Islet of Langerhans (tissue), 1 donor: ENCODE results near the gene ZNF442.
A peak's percentile ranks its signal among the peaks of the same experiment; 100 is the strongest.
"Not testable (repeated sequence)": the region's sequence is repeated elsewhere in the genome, so short reads cannot be mapped to it uniquely, and the experiment has no call there.

Experiments
- FAIRE-seq: peaks from one replicate; lab custom pipeline; 2011; peaks lifted over from hg19 to GRCh38; lab: Jason Lieb, UNC

The ZNF442 gene

GRCh38 chr19:12365236-12366162 lies at the start of gene ZNF442:
Gene ZNF442, minus strand, starts transcription at chr19:12365683. Its CDS starts 2,052 bp downstream, at chr19:12363631.
- peak; percentile 60 for FAIRE-seq

- FAIRE-seq, result no peak
These were observed 46.4 kb upstream of the ZNF442 start for GRCh38 chr19:12411893-12412292.

GRCh38 chr19:12400633-12401502 lies 35.4 kb upstream of the ZNF442 start, which contains the start of gene ZNF799:
Gene ZNF799, minus strand, starts transcription at chr19:12401271. Its CDS starts 201 bp downstream, at chr19:12401070.
- FAIRE-seq, result no peak

- not testable (repeated sequence) for FAIRE-seq
These were observed 34.6 kb upstream of the ZNF442 start for GRCh38 chr19:12399901-12400632.

- FAIRE-seq, result not testable (repeated sequence)
These were observed 25.7 kb upstream of the ZNF442 start for GRCh38 chr19:12391148-12391547.

- not testable (repeated sequence) for FAIRE-seq
These were observed 20.9 kb upstream of the ZNF442 start for GRCh38 chr19:12386365-12386764.

GRCh38 chr19:12380444-12380737 lies 14.9 kb upstream of the ZNF442 start:
- no peak for FAIRE-seq

- no peak for FAIRE-seq
These were observed 14.4 kb upstream of the ZNF442 start for GRCh38 chr19:12379732-12380443.

GRCh38 chr19:12374026-12374425 lies 8.5 kb upstream of the ZNF442 start:
- no peak for FAIRE-seq

GRCh38 chr19:12364391-12365235 lies 870 bp downstream of the ZNF442 start:
- no peak for FAIRE-seq

- not testable (repeated sequence) for FAIRE-seq
These were observed 3.2 kb downstream of the ZNF442 start for GRCh38 chr19:12362236-12362635.

- FAIRE-seq, result no peak
These were observed 12.1 kb downstream of the ZNF442 start for GRCh38 chr19:12353375-12353774.

GRCh38 chr19:12350890-12351197 lies 14.6 kb downstream of the ZNF442 start:
- FAIRE-seq, result no peak

- FAIRE-seq, result no peak
These were observed 15.1 kb downstream of the ZNF442 start for GRCh38 chr19:12350185-12350889.

GRCh38 chr19:12346896-12347295 lies 18.6 kb downstream of the ZNF442 start:
- FAIRE-seq, result no peak

GRCh38 chr19:12345197-12345596 lies 20.3 kb downstream of the ZNF442 start:
- FAIRE-seq, result no peak

GRCh38 chr19:12333162-12334159 lies 32.0 kb downstream of the ZNF442 start, which contains the start of gene ZNF563:
Gene ZNF563, minus strand, starts transcription at chr19:12333633. Its CDS starts 151 bp downstream, at chr19:12333482.
- no peak for FAIRE-seq

GRCh38 chr19:12331211-12331941 lies 34.1 kb downstream of the ZNF442 start:
- no peak for FAIRE-seq
